HEK293 (cell line): Measurements from ENCODE around the gene HDAC11.

Source experiments
- HOXA7 ChIP-seq: sonication (generic); formaldehyde crosslinking; IDR thresholded peaks from 2 replicates; pipeline ENCODE4 v1.8.1; 2022; ENCODE audit warnings: missing genetic modification reagents, borderline replicate concordance
- KLF7 ChIP-seq: fragments of 450-650 bp; formaldehyde crosslinking; IDR thresholded peaks from 2 replicates; pipeline ENCODE4 v1.5.1; 2016; ENCODE audit warnings: missing biosample characterization, missing genetic modification characterization, borderline replicate concordance
- ZNF121 ChIP-seq: fragments of 450-650 bp; formaldehyde crosslinking; IDR thresholded peaks from 2 replicates; pipeline ENCODE4 v1.5.1; 2016; ENCODE audit warnings: missing biosample characterization, missing genetic modification characterization
- ZNF571 ChIP-seq: fragments of 450-650 bp; formaldehyde crosslinking; IDR thresholded peaks from 2 replicates; pipeline ENCODE4 v1.5.0; 2017; ENCODE audit warnings: missing biosample characterization, missing genetic modification characterization

DNA sequence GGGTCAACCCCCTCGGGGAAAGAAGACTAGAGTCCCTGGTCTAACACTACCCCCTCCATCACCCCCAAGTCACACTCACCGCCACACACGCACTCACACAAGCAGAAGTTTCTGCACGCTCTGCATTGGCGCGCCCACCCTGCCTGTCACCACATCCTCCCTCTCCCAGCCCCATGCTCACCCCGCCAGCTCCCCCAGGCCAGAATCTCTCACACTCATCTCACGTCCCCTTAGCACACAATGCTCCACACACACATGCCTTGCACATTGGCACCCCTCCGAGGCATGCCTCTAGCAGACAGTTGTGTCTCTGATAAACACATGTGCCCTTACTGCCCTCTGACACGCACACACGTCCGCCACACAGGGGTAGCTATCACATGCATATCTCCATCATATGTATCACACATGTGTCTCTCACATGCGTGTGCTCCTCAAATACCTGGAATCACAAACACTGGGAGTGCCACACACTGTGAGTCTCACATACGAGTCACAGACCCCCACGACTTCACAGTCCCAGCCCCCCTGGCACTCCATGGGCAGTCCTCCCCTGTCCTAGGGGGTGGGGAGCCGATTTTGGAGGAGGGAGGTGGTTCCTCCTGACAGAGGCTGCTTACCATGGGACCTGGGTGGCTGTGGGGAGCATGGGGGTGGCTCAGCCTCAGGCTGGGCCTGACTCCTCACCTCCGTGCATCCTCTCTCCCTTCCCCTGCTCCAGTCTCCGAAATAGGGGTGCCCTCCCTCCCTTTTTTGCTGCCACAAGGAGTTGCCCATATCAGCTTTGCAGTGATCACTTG, 69.7 kb downstream of the HDAC11 start:
- no peak for TF ChIP-seq ZNF571
- TF ChIP-seq HOXA7, result no peak
- no peak for TF ChIP-seq KLF7 (tag by site-specific recombination)
- TF ChIP-seq ZNF121 (tag by site-specific recombination), result no peak
